NCI-H1436 treated with DMSO at 0.1 percent for 48 hours (cell line): ENCODE data around the gene NFE2L2.
"Not testable (repeated sequence)": the region's sequence is repeated elsewhere in the genome, so short reads cannot be mapped to it uniquely, and the experiment has no call there.

ENCODE experiments used
- DNase-seq: peaks from one replicate; lab custom pipeline; 2025; lab: John Stamatoyannopoulos, UW

NFE2L2 gene

GRCh38 chr2:177195194-177195593, 69.3 kb downstream of the NFE2L2 start:
- DNase-seq, result no peak

GRCh38 chr2:177193240-177193639, 71.3 kb downstream of the NFE2L2 start:
- DNase-seq, result no peak

GRCh38 chr2:177192788-177193187, 71.7 kb downstream of the NFE2L2 start:
- no peak for DNase-seq

GRCh38 chr2:177190941-177191340, 73.6 kb downstream of the NFE2L2 start:
- DNase-seq, result no peak

GRCh38 chr2:177188482-177189469, 75.8 kb downstream of the NFE2L2 start:
- DNase-seq, result no peak

GRCh38 chr2:177187631-177188312, 76.8 kb downstream of the NFE2L2 start:
- DNase-seq, result no peak

GRCh38 chr2:177186038-177186437, 78.5 kb downstream of the NFE2L2 start:
- DNase-seq, result not testable (repeated sequence)

GRCh38 chr2:177184606-177185005, 79.9 kb downstream of the NFE2L2 start:
- no peak for DNase-seq

- no peak for DNase-seq
These were observed 80.7 kb downstream of the NFE2L2 start for GRCh38 chr2:177183860-177184259.
